Right lobe of liver (tissue), 4 donors: ENCODE results near the gene USP48.

Source experiments
- CTCF ChIP-seq, 4 donors: fragments of 200-600 bp in 3 of 4; fragments of 450-650 bp in 1 of 4; IDR thresholded peaks; one replicate each; pipeline versions ENCODE4 v1.5.1 to v1.8.0; 2016 to 2022; ENCODE audit warnings: antibody characterized with exemption in 4 of 4, mild to moderate bottlenecking in 2 of 4
- POLR2A ChIP-seq: fragments of 450-650 bp; IDR thresholded peaks from one replicate; pipeline ENCODE4 v1.6.1; 2017; ENCODE audit warnings: antibody characterized with exemption, mild to moderate bottlenecking
- donor health status: DM: no; HTN: no; CAD: no.
- donor health status: DM: no; HTN: no; CAD: no.
- donor health status: DM: no; HTN: yes; CAD: no.

- no peak for TF ChIP-seq CTCF (IDR thresholded peaks at IDR 0.05)
- TF ChIP-seq POLR2A: no peak
Observed at GRCh38 chr1:21741206-21741605, 41.7 kb downstream of the USP48 start.
